ENCODE measurements around the gene INPP1.

INPP1 gene

GRCh38 chr2:190405995-190406394, 62.6 kb downstream of the INPP1 start:
- Histone ChIP-seq H3K9me3 (replicated peaks; ENCODE audit: insufficient read depth, low read length) (no peaks in the 10 kb centered on the region), H3K27me3 (replicated peaks; ENCODE audit: insufficient read depth, low read length) (no peaks in the 10 kb centered on the region), H3K36me3 (replicated peaks; ENCODE audit: insufficient read depth, low read length) (no peaks in the 10 kb centered on the region), H3K79me2 (ENCODE audit: low read length) (peaks cover 18% of the 10 kb centered on the region), H3F3A (ENCODE audit: insufficient read depth, low read length) (no peaks in the 10 kb centered on the region), H3K9ac (ENCODE audit: low read length) (no peak overlapping the region), H3K4me1 (ENCODE audit: low read length) (peaks cover 11% of the 10 kb centered on the region; the same call in 1 of the 2 replicates), H4K20me1 (ENCODE audit: insufficient read depth, low read length) (no peaks in the 10 kb centered on the region), H3K4me3 (ENCODE audit: low read length) (no peak overlapping the region), H3K27ac (ENCODE audit: low read length) (no peak overlapping the region), H2AFZ (ENCODE audit: low read length) (no peak overlapping the region), H3K4me2 (ENCODE audit: low read depth, low read length) (no peak overlapping the region), H3K9me2 (replicated peaks; ENCODE audit: insufficient read depth, low read length) (no peaks in the 10 kb centered on the region)
- DNase-seq, result no peak
- TF ChIP-seq CTCF (IDR thresholded peaks at IDR 0.05; ENCODE audit: low read length) (no peak), EZH2 (optimal IDR thresholded peaks at IDR 0.05; ENCODE audit: low read depth, low read length) (no peak), EZH2phosphoT487 (IDR thresholded peaks at IDR 0.05; ENCODE audit: low read length) (no peak)

- Histone ChIP-seq H3K27ac (ENCODE audit: low read length) (no peak overlapping the region), H3K9ac (ENCODE audit: low read length) (no peak overlapping the region), H3K4me3 (ENCODE audit: low read length) (no peak overlapping the region), H3K36me3 (replicated peaks; ENCODE audit: insufficient read depth, low read length) (no peaks in the 10 kb centered on the region), H3K79me2 (ENCODE audit: low read length) (peaks cover 21% of the 10 kb centered on the region), H3K9me3 (replicated peaks; ENCODE audit: insufficient read depth, low read length) (no peaks in the 10 kb centered on the region), H3K4me1 (ENCODE audit: low read length) (peaks cover 11% of the 10 kb centered on the region; the same call in 1 of the 2 replicates), H4K20me1 (ENCODE audit: insufficient read depth, low read length) (no peaks in the 10 kb centered on the region), H3K4me2 (ENCODE audit: low read depth, low read length) (no peak overlapping the region), H3K9me2 (replicated peaks; ENCODE audit: insufficient read depth, low read length) (no peaks in the 10 kb centered on the region), H3F3A (ENCODE audit: insufficient read depth, low read length) (no peaks in the 10 kb centered on the region), H3K27me3 (replicated peaks; ENCODE audit: insufficient read depth, low read length) (no peaks in the 10 kb centered on the region), H2AFZ (ENCODE audit: low read length) (no peak overlapping the region)
- TF ChIP-seq CTCF (IDR thresholded peaks at IDR 0.05; ENCODE audit: low read length) (no peak), EZH2phosphoT487 (IDR thresholded peaks at IDR 0.05; ENCODE audit: low read length) (no peak), EZH2 (optimal IDR thresholded peaks at IDR 0.05; ENCODE audit: low read depth, low read length) (no peak)
- no peak for DNase-seq
Observed at GRCh38 chr2:190406805-190407204, 63.4 kb downstream of the INPP1 start.

- peak overlapping the region; percentile 87 for H2AFZ ChIP-seq (ENCODE audit: low read length)
- H3K4me1 ChIP-seq (ENCODE audit: low read length), result peaks cover 11% of the 10 kb centered on the region; the same call in 1 of the 2 replicates
- no peaks in the 10 kb centered on the region for H3K36me3 ChIP-seq (replicated peaks; ENCODE audit: insufficient read depth, low read length)
- H3K79me2 ChIP-seq (ENCODE audit: low read length), result peaks cover 23% of the 10 kb centered on the region
- H3K9me2 ChIP-seq (replicated peaks; ENCODE audit: insufficient read depth, low read length), result no peaks in the 10 kb centered on the region
- no peak overlapping the region for H3K27ac ChIP-seq (ENCODE audit: low read length)
- no peak for TF ChIP-seq CTCF (IDR thresholded peaks at IDR 0.05; ENCODE audit: low read length)
- TF ChIP-seq EZH2phosphoT487 (IDR thresholded peaks at IDR 0.05; ENCODE audit: low read length), result no peak
- no peak for TF ChIP-seq EZH2 (optimal IDR thresholded peaks at IDR 0.05; ENCODE audit: low read depth, low read length)
- H3F3A ChIP-seq (ENCODE audit: insufficient read depth, low read length), result no peaks in the 10 kb centered on the region
- DNase-seq, result no peak
- peak overlapping the region; percentile 65 for H3K4me3 ChIP-seq (ENCODE audit: low read length)
- H4K20me1 ChIP-seq (ENCODE audit: insufficient read depth, low read length), result no peaks in the 10 kb centered on the region
- H3K4me2 ChIP-seq (ENCODE audit: low read depth, low read length), result peak overlapping the region; percentile 84
- H3K9me3 ChIP-seq (replicated peaks; ENCODE audit: insufficient read depth, low read length), result no peaks in the 10 kb centered on the region
- peak overlapping the region; percentile 21; the same call in 1 of the 2 replicates for H3K9ac ChIP-seq (ENCODE audit: low read length)
- H3K27me3 ChIP-seq (replicated peaks; ENCODE audit: insufficient read depth, low read length), result no peaks in the 10 kb centered on the region
Observed at GRCh38 chr2:190407246-190407661, 63.9 kb downstream of the INPP1 start.

All from MM.1S (cell line).